Dermis microvascular lymphatic vessel endothelial cell (primary cell): ENCODE measurements around the gene NRIP2. TPM values are rescaled to one million over a fixed set of nuclear protein-coding genes. Genes with fewer than 3 reads are reported as not detected.
A peak's percentile ranks its signal among the peaks of the same experiment; 100 is the strongest.
"Not testable (repeated sequence)": the region's sequence is repeated elsewhere in the genome, so short reads cannot be mapped to it uniquely, and the experiment has no call there.

Experiments used
- DNase-seq, 2 donors: peaks; one replicate each; pipeline versions ENCODE4 v3.0.0 to v3.0.0-alpha.2; 2010; ENCODE audit warnings: low read depth in 2 of 2
- total RNA-seq: library from RNA; depleted of rRNA; stranded (reverse); fragments of >200 nt; gene quantifications from 2 replicates; pipeline ENCODE4 v1.2.1, GENCODE V29; 2014

NRIP2 gene
- 0.13 TPM in 1 of 2 replicates, not detected in the other for total RNA-seq

GRCh38 chr12:2834581-2835491 is at the start of gene NRIP2:
Gene NRIP2 (minus strand): TSS chr12:2835035. CDS start chr12:2834983, 52 bp downstream.
- peak in 1 of 2 donors; percentile 44 for DNase-seq

- no peak for DNase-seq
These were observed 45.0 kb upstream of the NRIP2 start for GRCh38 chr12:2879853-2880252.

- no peak for DNase-seq
These were observed 43.3 kb upstream of the NRIP2 start for GRCh38 chr12:2877953-2878732.

- DNase-seq = peak; percentile 78 to 90
These were observed 42.5 kb upstream of the NRIP2 start, which contains the start of the genes FOXM1 and RHNO1 for GRCh38 chr12:2877047-2877952. Gene FOXM1 (minus strand): TSS chr12:2877174. CDS start chr12:2874478, 2,696 bp downstream. Gene RHNO1 (plus strand): TSS chr12:2877223. CDS start chr12:2885367, 8,144 bp downstream.

GRCh38 chr12:2876431-2877046 is 41.7 kb upstream of the NRIP2 start:
- DNase-seq = peak in 1 of 2 donors; percentile 10

- not testable (repeated sequence) for DNase-seq
These were observed 34.3 kb upstream of the NRIP2 start for GRCh38 chr12:2868986-2869632.

GRCh38 chr12:2864198-2864597 is 29.4 kb upstream of the NRIP2 start:
- no peak for DNase-seq

GRCh38 chr12:2863402-2863801 is 28.6 kb upstream of the NRIP2 start:
- not testable (repeated sequence) for DNase-seq

GRCh38 chr12:2862876-2863275 is 28.0 kb upstream of the NRIP2 start:
- DNase-seq = no peak

GRCh38 chr12:2860170-2860569 is 25.3 kb upstream of the NRIP2 start:
- no peak for DNase-seq

- DNase-seq = no peak
These were observed 24.1 kb upstream of the NRIP2 start for GRCh38 chr12:2858944-2859421.

- DNase-seq = no peak
These were observed 23.5 kb upstream of the NRIP2 start for GRCh38 chr12:2858334-2858733.

- DNase-seq = no peak
These were observed 22.7 kb upstream of the NRIP2 start for GRCh38 chr12:2857576-2857975.

GRCh38 chr12:2857021-2857431 is 22.2 kb upstream of the NRIP2 start, which contains the start of gene TEX52:
Gene TEX52 (minus strand): TSS chr12:2857039. CDS start chr12:2857026, 13 bp downstream.
- DNase-seq = no peak

GRCh38 chr12:2856051-2856450 is 21.2 kb upstream of the NRIP2 start:
- no peak for DNase-seq

- DNase-seq = no peak
These were observed 20.7 kb upstream of the NRIP2 start for GRCh38 chr12:2855546-2855945.

- no peak for DNase-seq
These were observed 20.0 kb upstream of the NRIP2 start for GRCh38 chr12:2854669-2855453.

GRCh38 chr12:2853626-2854025 is 18.8 kb upstream of the NRIP2 start:
- DNase-seq = peak in 1 of 2 donors; percentile 72

- no peak for DNase-seq
These were observed 17.1 kb upstream of the NRIP2 start for GRCh38 chr12:2851931-2852330.
